ENCODE data around the gene HRH3. TPM values are rescaled to one million over a fixed set of nuclear protein-coding genes. Genes with fewer than 3 reads are reported as not detected.

Gene HRH3
- total RNA-seq, 3 donors from 2014 or later (not counting 1 experiment from before 2014, with no cell fraction given) = not detected

DNA sequence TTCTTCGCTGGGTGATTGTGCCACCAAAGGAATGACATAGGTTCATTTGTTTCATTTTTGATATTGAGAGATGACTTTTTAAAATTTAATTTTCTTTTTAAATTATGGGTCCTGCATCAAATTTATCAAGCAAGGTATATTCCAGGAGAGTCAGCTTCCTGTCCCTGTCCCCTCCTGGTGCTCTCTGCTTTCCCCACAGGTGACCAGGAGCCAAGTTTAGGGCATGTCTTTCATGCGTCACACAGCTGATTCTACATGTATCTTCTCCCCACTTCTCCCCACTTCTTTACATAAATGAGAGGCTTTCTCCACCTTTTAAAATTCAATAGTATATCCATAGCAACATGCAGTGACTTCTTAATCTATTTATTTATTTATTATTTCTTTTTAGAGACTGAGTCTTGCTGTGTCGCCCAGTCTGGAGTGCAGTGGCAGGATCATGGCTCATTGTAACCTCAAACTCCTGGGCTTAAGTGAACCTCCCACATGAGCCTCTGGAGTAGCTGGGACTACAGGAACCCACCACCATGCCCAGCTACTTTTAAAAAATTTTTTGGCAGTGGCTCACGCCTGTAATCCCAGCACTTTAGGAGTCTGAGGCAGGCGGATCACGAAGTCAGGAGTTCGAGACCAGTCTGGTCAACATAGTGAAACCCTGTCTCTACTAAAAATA lies 48.3 kb upstream of the HRH3 start:
- Histone ChIP-seq H3K4me1 (ENCODE audit: control insufficient read depth, insufficient read depth, low read length) (no peaks in the 10 kb centered on the region), H3K4me3 (ENCODE audit: low read length) (no peak overlapping the region), H3K27ac (ENCODE audit: low read length) (no peak overlapping the region), H3K27me3 (ENCODE audit: control insufficient read depth, insufficient read depth, low read length) (no peaks in the 10 kb centered on the region), H3K9me3 (ENCODE audit: control insufficient read depth, insufficient read depth, low read length) (no peaks in the 10 kb centered on the region), H3K36me3 (ENCODE audit: control insufficient read depth, insufficient read depth, low read length) (peaks cover 48% of the 10 kb centered on the region)
- no peak for TF ChIP-seq CTCF (IDR thresholded peaks at IDR 0.05)
- ATAC-seq (no peak), DNase-seq (no peak)
- Mint-ChIP-seq H3K4me3 (no peak overlapping the region), H3K4me1 (peaks cover 0 to 9% of the 10 kb centered on the region in 2 donors), H3K27me3 (ENCODE audit: low read depth in 2 of 2) (no peaks in the 10 kb centered on the region), H3K36me3 (peaks cover 6% of the 10 kb centered on the region), H3K27ac (no peak overlapping the region), H3K9me3 (no peaks in the 10 kb centered on the region)
- WGBS (ENCODE audit: insufficient coverage) = 83% methylated on average over 7 of the region's 7 CpGs
- intact Hi-C loops (cut with micrococcal nuclease) = no loop called here

GRCh38 chr20:62267543-62267942 lies 47.5 kb upstream of the HRH3 start:
- intact Hi-C loops (cut with micrococcal nuclease) = no loop called here
- 93% methylated on average over 8 of the region's 10 CpGs for WGBS (ENCODE audit: insufficient coverage)
- no peaks in the 10 kb centered on the region for H3K4me1 ChIP-seq (ENCODE audit: control insufficient read depth, insufficient read depth, low read length)
- H3K27me3 ChIP-seq (ENCODE audit: control insufficient read depth, insufficient read depth, low read length) = no peaks in the 10 kb centered on the region
- Mint-ChIP-seq H3K4me1 (peaks cover 0 to 8% of the 10 kb centered on the region in 2 donors), H3K4me3 (no peak overlapping the region), H3K27ac (no peak overlapping the region), H3K27me3 (ENCODE audit: low read depth in 2 of 2) (no peaks in the 10 kb centered on the region), H3K9me3 (no peaks in the 10 kb centered on the region), H3K36me3 (no peaks in the 10 kb centered on the region)
- no peak overlapping the region for H3K27ac ChIP-seq (ENCODE audit: low read length)
- ATAC-seq = no peak
- peaks cover 48% of the 10 kb centered on the region for H3K36me3 ChIP-seq (ENCODE audit: control insufficient read depth, insufficient read depth, low read length)
- no peak overlapping the region for H3K4me3 ChIP-seq (ENCODE audit: low read length)
- DNase-seq = no peak
- TF ChIP-seq CTCF (IDR thresholded peaks at IDR 0.05) = no peak
- no peaks in the 10 kb centered on the region for H3K9me3 ChIP-seq (ENCODE audit: control insufficient read depth, insufficient read depth, low read length)

DNA sequence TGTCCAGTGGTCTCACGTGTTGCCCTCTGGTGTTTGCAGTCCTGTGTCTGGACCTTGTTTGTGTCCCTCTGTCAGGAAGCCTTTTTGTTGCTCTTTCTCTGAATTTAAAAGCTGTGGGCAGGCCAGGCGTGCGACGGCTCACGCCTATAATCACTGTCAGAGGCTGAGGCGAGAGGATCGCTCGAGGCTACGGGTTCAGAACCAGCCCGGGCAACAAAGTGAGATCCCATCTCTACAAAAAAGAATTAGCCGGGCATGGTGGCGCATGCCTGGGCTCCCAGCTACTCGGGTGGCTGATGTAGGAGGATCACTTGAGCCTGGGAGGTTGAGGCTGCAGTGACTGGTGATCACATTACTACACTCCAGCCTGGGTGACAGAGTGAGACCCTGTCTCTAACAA lies 46.8 kb upstream of the HRH3 start:
- ATAC-seq = no peak
- intact Hi-C loops (cut with micrococcal nuclease) = no loop called here
- Histone ChIP-seq H3K27ac (ENCODE audit: low read length) (no peak overlapping the region), H3K36me3 (ENCODE audit: control insufficient read depth, insufficient read depth, low read length) (peaks cover 47% of the 10 kb centered on the region), H3K4me3 (ENCODE audit: low read length) (no peak overlapping the region), H3K4me1 (ENCODE audit: control insufficient read depth, insufficient read depth, low read length) (no peaks in the 10 kb centered on the region), H3K9me3 (ENCODE audit: control insufficient read depth, insufficient read depth, low read length) (no peaks in the 10 kb centered on the region), H3K27me3 (ENCODE audit: control insufficient read depth, insufficient read depth, low read length) (no peaks in the 10 kb centered on the region)
- DNase-seq = no peak
- Mint-ChIP-seq H3K27ac (no peak overlapping the region), H3K27me3 (ENCODE audit: low read depth in 2 of 2) (no peaks in the 10 kb centered on the region), H3K36me3 (no peaks in the 10 kb centered on the region), H3K4me3 (no peak overlapping the region), H3K4me1 (peaks cover 0 to 8% of the 10 kb centered on the region in 2 donors), H3K9me3 (no peaks in the 10 kb centered on the region)
- TF ChIP-seq CTCF (IDR thresholded peaks at IDR 0.05) = no peak
- WGBS (ENCODE audit: insufficient coverage) = 98% methylated on average over 13 of the region's 13 CpGs

DNA sequence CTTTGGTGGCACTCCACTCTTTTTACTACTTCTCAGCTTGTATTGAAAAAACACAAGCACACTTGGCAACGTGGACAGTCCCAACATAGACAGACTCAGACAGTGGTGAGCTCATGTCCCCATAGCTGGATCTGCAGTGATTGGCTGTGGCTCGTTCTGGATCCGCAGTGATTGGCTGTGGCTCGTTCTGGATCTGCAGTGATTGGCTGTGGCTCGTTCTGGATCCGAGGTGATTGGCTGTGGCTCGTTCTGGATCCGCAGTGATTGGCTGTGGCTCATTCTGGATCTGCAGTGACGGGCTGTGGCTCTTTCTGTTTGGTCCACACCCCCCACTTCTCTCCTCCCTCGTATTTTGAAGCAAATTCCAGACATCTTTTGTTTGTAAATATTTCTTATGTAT lies 46.3 kb upstream of the HRH3 start:
- peaks cover 0 to 8% of the 10 kb centered on the region in 2 donors for H3K4me1 Mint-ChIP-seq
- H3K36me3 ChIP-seq (ENCODE audit: control insufficient read depth, insufficient read depth, low read length) = peaks cover 49% of the 10 kb centered on the region

More for the DNA sequence above, 46.3 kb upstream of the HRH3 start:
- WGBS (ENCODE audit: insufficient coverage) = 95% methylated on average over 9 of the region's 10 CpGs
- Histone ChIP-seq H3K27me3 (ENCODE audit: control insufficient read depth, insufficient read depth, low read length) (no peaks in the 10 kb centered on the region), H3K9me3 (ENCODE audit: control insufficient read depth, insufficient read depth, low read length) (no peaks in the 10 kb centered on the region), H3K4me3 (ENCODE audit: low read length) (no peak overlapping the region), H3K27ac (ENCODE audit: low read length) (no peak overlapping the region), H3K4me1 (ENCODE audit: control insufficient read depth, insufficient read depth, low read length) (no peaks in the 10 kb centered on the region)
- H3K4me3 Mint-ChIP-seq = no peak overlapping the region
- TF ChIP-seq CTCF (IDR thresholded peaks at IDR 0.05) = no peak
- H3K9me3 Mint-ChIP-seq = no peaks in the 10 kb centered on the region
- ATAC-seq (no peak), DNase-seq (peak in 1 of 2 donors; percentile 11)
- no peaks in the 10 kb centered on the region for H3K36me3 Mint-ChIP-seq
- H3K27ac Mint-ChIP-seq = peak overlapping the region in 1 of 2 donors; percentile 11
- H3K27me3 Mint-ChIP-seq (ENCODE audit: low read depth in 2 of 2) = no peaks in the 10 kb centered on the region
- intact Hi-C loops (cut with micrococcal nuclease) = no loop called here

All from natural killer cell (primary cell).